Lower leg skin (tissue), 3 donors: ENCODE measurements around the gene ADAM8.

Experiments
- CTCF ChIP-seq, 3 donors: fragments of 450-650 bp; IDR thresholded peaks; one replicate each; pipeline ENCODE4 v1.5.1; 2016; ENCODE audit warnings: antibody characterized with exemption in 3 of 3, mild to moderate bottlenecking in 3 of 3, moderate library complexity in 2 of 3
- POLR2A ChIP-seq, 2 donors: fragments of 450-650 bp; IDR thresholded peaks; one replicate each; pipeline ENCODE4 v1.6.1; 2016 to 2017; ENCODE audit warnings: antibody characterized with exemption in 2 of 2, mild to moderate bottlenecking in 1 of 2, moderate library complexity in 1 of 2

- no peak for TF ChIP-seq POLR2A (IDR thresholded peaks at IDR 0.05)
- TF ChIP-seq CTCF (IDR thresholded peaks at IDR 0.05): no peak
Measured at GRCh38 chr10:133310789-133311188, 34.1 kb upstream of the ADAM8 start.
